Stimulated activated CD4-positive, alpha-beta T cell treated with anti-CD3 and anti-CD28 coated beads, Interleukin-1b, Interleukin-23, amount 100 ng/mL, for 1 hour (primary cell): ENCODE data around the gene TYW1B.
"Not testable (repeated sequence)": the region's sequence is repeated elsewhere in the genome, so short reads cannot be mapped to it uniquely, and the experiment has no call there.

Source experiments
- DNase-seq, 2 donors: peaks; one replicate each; pipeline ENCODE4 v3.0.0-alpha.2; 2020; ENCODE audit warnings: low read depth in 2 of 2

TYW1B gene

GRCh38 chr7:72625721-72626423 is 202.1 kb downstream of the TYW1B start:
- DNase-seq, result not testable (repeated sequence)

DNA sequence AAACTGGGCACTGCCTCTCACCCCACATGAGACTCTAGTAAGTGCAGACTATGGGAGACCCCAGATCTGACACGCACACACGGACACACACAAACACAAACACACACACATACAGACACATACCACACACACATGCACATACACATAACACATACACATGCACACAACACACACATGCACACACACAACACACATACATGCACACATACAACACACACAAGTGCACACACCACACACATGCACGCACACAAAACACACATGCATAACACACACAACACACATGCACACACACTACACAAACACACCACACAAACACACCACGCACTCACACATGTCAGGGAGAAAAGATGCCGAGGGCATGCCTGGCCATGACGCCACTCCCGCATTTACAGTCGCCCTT is 205.5 kb downstream of the TYW1B start:
- DNase-seq, result no peak

GRCh38 chr7:72621761-72622187 is 206.2 kb downstream of the TYW1B start:
- not testable (repeated sequence) for DNase-seq

- DNase-seq, result not testable (repeated sequence)
Measured at GRCh38 chr7:72620923-72621322, 207.1 kb downstream of the TYW1B start.

- DNase-seq, result not testable (repeated sequence)
Measured at GRCh38 chr7:72618435-72619180, 209.4 kb downstream of the TYW1B start.

- DNase-seq, result not testable (repeated sequence)
Measured at GRCh38 chr7:72609761-72610160, 218.2 kb downstream of the TYW1B start.

GRCh38 chr7:72607988-72608387 is 220.0 kb downstream of the TYW1B start:
- not testable (repeated sequence) for DNase-seq

- not testable (repeated sequence) for DNase-seq
Measured at GRCh38 chr7:72605863-72606431, 222.1 kb downstream of the TYW1B start.

GRCh38 chr7:72604771-72605611 is 223.0 kb downstream of the TYW1B start:
- not testable (repeated sequence) for DNase-seq

DNA sequence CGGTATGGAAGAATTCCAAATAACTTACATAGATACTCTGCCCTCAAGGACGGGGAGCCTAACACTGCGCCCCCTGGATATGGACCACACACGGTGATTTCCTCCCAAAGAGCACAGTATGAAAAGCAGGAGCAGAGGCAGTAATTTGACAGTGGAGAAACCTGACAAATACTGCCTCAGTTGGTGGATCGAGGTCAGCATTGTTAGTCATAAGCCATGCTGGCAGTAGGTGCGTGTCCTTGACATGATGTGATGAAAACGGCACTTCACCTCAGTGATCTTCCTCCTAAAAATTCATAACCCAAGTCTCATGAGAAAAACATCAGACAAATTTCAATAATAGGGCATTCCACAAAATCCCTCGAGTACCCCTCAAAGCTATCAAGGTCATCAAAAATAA is 224.5 kb downstream of the TYW1B start:
- not testable (repeated sequence) for DNase-seq

DNA sequence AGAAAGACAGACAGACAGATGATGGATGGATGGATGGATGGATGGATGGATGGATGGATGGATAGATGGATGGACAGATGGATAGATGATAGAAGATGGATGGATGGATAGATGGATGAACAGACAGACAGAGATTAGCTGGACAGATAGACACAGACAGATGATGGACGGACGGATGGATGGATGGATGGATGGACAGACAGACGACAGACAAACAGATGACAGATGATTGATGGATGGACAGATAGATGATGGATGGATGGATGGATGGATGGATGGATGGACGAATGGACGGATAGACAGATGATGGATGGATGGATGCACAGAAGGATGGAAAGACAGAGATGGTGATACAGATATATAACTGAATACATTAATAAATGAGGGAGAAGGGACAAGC is 224.9 kb downstream of the TYW1B start:
- no peak for DNase-seq

GRCh38 chr7:72601683-72602082 is 226.3 kb downstream of the TYW1B start:
- DNase-seq, result not testable (repeated sequence)

GRCh38 chr7:72590023-72590422 is 238.0 kb downstream of the TYW1B start:
- DNase-seq, result not testable (repeated sequence)

- DNase-seq, result not testable (repeated sequence)
Measured at GRCh38 chr7:72587267-72587666, 240.7 kb downstream of the TYW1B start.

DNA sequence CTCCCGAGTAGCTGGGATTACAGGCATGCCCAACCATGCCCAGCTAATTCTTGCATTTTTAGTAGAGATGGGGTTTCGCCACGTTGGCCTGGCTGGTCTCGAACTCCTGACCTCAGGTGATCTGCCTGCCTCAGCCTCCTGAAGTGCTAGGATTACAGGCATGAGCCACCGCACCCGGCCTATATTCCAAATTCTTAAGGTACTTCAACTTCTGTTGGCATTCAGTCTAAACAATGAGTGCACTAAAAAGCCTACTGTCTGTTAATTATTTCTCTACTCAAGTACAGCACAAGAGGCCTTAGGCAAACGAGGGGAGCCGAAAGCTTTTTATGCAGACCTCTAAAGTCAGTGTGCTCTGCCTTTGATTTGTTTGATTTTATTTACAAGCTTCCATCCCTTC is 243.4 kb downstream of the TYW1B start:
- DNase-seq, result not testable (repeated sequence)

DNA sequence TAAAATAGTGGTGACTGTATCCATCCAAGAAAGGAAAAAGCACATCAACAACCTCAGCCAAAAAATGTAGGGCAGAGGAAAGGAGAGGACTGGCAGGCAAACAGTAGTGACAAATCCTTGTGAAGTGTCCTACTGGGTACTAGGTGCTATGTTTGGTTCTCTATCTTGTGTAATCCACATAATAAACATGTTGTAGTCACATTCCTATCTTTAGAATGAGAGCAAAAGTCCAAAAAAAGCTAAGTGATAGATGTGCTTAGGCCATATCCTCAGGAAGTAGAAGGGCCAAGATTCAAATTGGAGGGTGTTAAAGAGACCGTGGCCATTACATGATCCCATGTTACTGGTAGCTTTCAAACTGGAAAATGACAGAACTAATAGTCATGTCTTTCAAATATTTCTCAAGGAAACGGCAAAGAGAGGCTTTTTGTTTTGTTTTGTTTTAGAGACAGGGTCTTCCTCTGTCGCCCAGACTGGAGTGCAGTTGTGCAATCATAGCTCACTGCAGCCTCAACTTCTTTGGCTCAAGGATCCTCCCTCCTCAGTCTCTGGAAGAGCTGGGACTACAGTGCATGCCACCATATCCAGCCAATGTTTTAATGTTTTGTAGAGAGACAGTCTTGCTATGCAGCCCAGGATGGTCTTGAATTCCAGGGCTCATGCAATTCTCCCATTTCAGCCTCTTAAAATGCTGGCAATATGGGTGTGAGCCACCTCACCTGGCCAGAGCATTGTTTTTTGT is 244.2 kb downstream of the TYW1B start:
- DNase-seq, result not testable (repeated sequence)

DNA sequence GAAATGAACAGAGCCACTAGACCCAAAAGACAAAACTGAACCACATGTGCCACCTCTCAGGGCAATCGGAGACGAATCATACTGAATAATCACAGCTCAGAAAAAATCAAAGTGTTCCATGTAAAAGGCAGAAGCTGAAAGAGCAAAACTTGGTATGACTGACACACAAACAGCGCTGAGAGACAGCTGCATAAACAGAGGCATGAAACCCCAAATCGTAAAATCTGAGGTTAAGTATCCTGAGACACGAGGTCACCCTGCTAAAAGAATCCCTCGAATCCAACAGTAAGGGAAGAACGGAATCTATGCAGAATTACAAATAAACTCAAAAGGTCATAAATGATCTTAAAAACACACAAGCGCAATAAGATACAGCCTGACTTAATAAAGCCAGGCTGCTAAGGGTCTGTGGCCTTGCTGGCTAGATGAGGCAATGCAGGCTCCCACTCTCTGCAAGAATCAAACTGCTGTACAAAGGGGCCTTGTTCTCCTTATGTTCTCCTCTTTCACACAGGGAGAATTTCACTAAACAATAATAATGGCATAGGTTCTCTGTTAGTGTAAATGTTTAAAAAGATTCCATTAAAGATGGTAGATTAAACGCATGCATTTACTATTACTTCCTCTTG is 247.7 kb downstream of the TYW1B start:
- DNase-seq, result not testable (repeated sequence)

GRCh38 chr7:72577107-72577506 is 250.9 kb downstream of the TYW1B start:
- DNase-seq, result no peak

- not testable (repeated sequence) for DNase-seq
Measured at GRCh38 chr7:72561988-72562387, 266.0 kb downstream of the TYW1B start.

- DNase-seq, result not testable (repeated sequence)
Measured at GRCh38 chr7:72559546-72559945, 268.5 kb downstream of the TYW1B start.
